H9 (cell line): ENCODE measurements around the gene OMD. TPM values are rescaled to one million over a fixed set of nuclear protein-coding genes. Genes with fewer than 3 reads are reported as not detected.

ENCODE experiments used
- DNase-seq: peaks from one replicate; pipeline ENCODE4 v3.0.0-alpha.2; 2017
- H2AFZ ChIP-seq: one replicate; pipeline ENCODE4 v1.6.1; 2013; ENCODE audit warnings: mild to moderate bottlenecking, low read length, control low read depth, moderate library complexity
- H2AK5ac ChIP-seq: 2 replicates; pipeline ENCODE4 v1.6.1; 2013; ENCODE audit warnings: low read length, control low read depth, mixed read lengths; ENCODE audit not compliant: insufficient read length
- H2BK120ac ChIP-seq: one replicate; pipeline ENCODE4 v1.6.1; 2013; ENCODE audit warnings: low read depth, mild to moderate bottlenecking, low read length, control low read depth, inconsistent platforms; ENCODE audit not compliant: poor library complexity, severe bottlenecking
- H2BK12ac ChIP-seq: 2 replicates; pipeline ENCODE4 v1.6.1; 2013; ENCODE audit warnings: low read length, control low read depth, mixed read lengths, low read depth; ENCODE audit not compliant: insufficient read length
- H2BK15ac ChIP-seq: 2 replicates; pipeline ENCODE4 v1.6.1; 2013; ENCODE audit warnings: low read depth, low read length, control low read depth
- H2BK20ac ChIP-seq: one replicate; pipeline ENCODE4 v1.6.1; 2013; ENCODE audit warnings: low read depth, mild to moderate bottlenecking, low read length, control low read depth, inconsistent platforms; ENCODE audit not compliant: poor library complexity, severe bottlenecking
- H2BK5ac ChIP-seq: 2 replicates; pipeline ENCODE4 v1.6.1; 2013; ENCODE audit warnings: low read length, control low read depth, mixed read lengths; ENCODE audit not compliant: insufficient read length
- H3K14ac ChIP-seq: 2 replicates; pipeline ENCODE4 v1.6.1; 2013; ENCODE audit warnings: low read length, control low read depth; ENCODE audit not compliant: insufficient read depth
- H3K18ac ChIP-seq: 2 replicates; pipeline ENCODE4 v1.6.1; 2013; ENCODE audit warnings: low read depth, mild to moderate bottlenecking, mixed read lengths, low read length, control low read depth; ENCODE audit not compliant: insufficient read length
- H3K23ac ChIP-seq: 2 replicates; pipeline ENCODE4 v1.6.1; 2013; ENCODE audit warnings: low read length, control low read depth, mixed read lengths, low read depth; ENCODE audit not compliant: insufficient read length
- H3K23me2 ChIP-seq: 2 replicates; pipeline ENCODE4 v1.6.1; 2013; ENCODE audit warnings: low read depth, mild to moderate bottlenecking, mixed read lengths, low read length, control low read depth; ENCODE audit not compliant: insufficient read length, poor library complexity, severe bottlenecking
- H3K27ac ChIP-seq: 2 replicates; pipeline ENCODE4 v1.5.1; 2013; ENCODE audit warnings: low read length, control low read depth, mixed read lengths, low read depth; ENCODE audit not compliant: insufficient read length
- H3K27me3 ChIP-seq: 2 replicates; pipeline ENCODE4 v1.6.1; 2013; ENCODE audit warnings: low read length, control low read depth, inconsistent platforms; ENCODE audit not compliant: insufficient read depth
- H3K4ac ChIP-seq: 2 replicates; pipeline ENCODE4 v1.6.1; 2013; ENCODE audit warnings: low read depth, mild to moderate bottlenecking, control low read depth, inconsistent platforms, low read length, moderate library complexity
- H3K4me1 ChIP-seq: 2 replicates; pipeline ENCODE4 v1.6.1; 2013; ENCODE audit warnings: low read length, control low read depth, inconsistent platforms; ENCODE audit not compliant: insufficient read depth
- H3K4me2 ChIP-seq: 2 replicates; pipeline ENCODE4 v1.6.1; 2013; ENCODE audit warnings: low read length, control low read depth, mixed read lengths; ENCODE audit not compliant: insufficient read length, insufficient read depth
- H3K56ac ChIP-seq: 2 replicates; pipeline ENCODE4 v1.6.1; 2013; ENCODE audit warnings: low read depth, mild to moderate bottlenecking, mixed read lengths, low read length, control low read depth; ENCODE audit not compliant: insufficient read length
- H3K79me1 ChIP-seq: 2 replicates; pipeline ENCODE4 v1.6.1; 2013; ENCODE audit warnings: low read depth, mild to moderate bottlenecking, moderate library complexity, low read length, control low read depth, inconsistent platforms; ENCODE audit not compliant: insufficient read depth, poor library complexity, severe bottlenecking
- H3K79me2 ChIP-seq: 2 replicates; pipeline ENCODE4 v1.6.1; 2013; ENCODE audit warnings: low read length, control low read depth, inconsistent platforms; ENCODE audit not compliant: insufficient read depth
- H3K9ac ChIP-seq: 2 replicates; pipeline ENCODE4 v1.6.1; 2013; ENCODE audit warnings: low read length, control low read depth, mixed read lengths; ENCODE audit not compliant: insufficient read length; ENCODE audit errors: extremely low read depth
- H3K9me3 ChIP-seq: one replicate; pipeline ENCODE4 v1.6.1; 2013; ENCODE audit warnings: low read depth, low read length, inconsistent platforms; ENCODE audit not compliant: control insufficient read depth
- H3T11ph ChIP-seq: one replicate; pipeline ENCODE4 v1.6.1; 2013; ENCODE audit warnings: mild to moderate bottlenecking, low read length, control low read depth, inconsistent platforms
- H4K20me1 ChIP-seq: one replicate; pipeline ENCODE4 v1.6.1; 2013; ENCODE audit not compliant: control insufficient read depth, insufficient read length, insufficient read depth
- H4K5ac ChIP-seq: 2 replicates; pipeline ENCODE4 v1.6.1; 2013; ENCODE audit warnings: low read depth, mild to moderate bottlenecking, mixed read lengths, low read length, control low read depth; ENCODE audit not compliant: insufficient read length
- H4K8ac ChIP-seq: replicated peaks from 2 replicates; pipeline ENCODE4 v1.6.1; 2013; ENCODE audit warnings: low read length, control low read depth, mixed read lengths, low read depth; ENCODE audit not compliant: insufficient read length
- H4K91ac ChIP-seq: 2 replicates; pipeline ENCODE4 v1.6.1; 2013; ENCODE audit warnings: low read depth, mild to moderate bottlenecking, moderate library complexity, mixed read lengths, low read length, control low read depth; ENCODE audit not compliant: insufficient read length
- H3K27ac Mint-ChIP-seq, 3 experiments: 2 replicates in 2 of 3; 3 replicates in 1 of 3; pipeline ENCODE4 v1.8.0; 2020 to 2021; ENCODE audit warnings: mixed read lengths in 3 of 3, mild to moderate bottlenecking in 1 of 3, moderate library complexity in 1 of 3
- H3K27me3 Mint-ChIP-seq: 2 replicates; pipeline ENCODE4 v1.8.0; 2021; ENCODE audit warnings: low read depth, mild to moderate bottlenecking, moderate library complexity, mixed read lengths
- H3K36me3 Mint-ChIP-seq, 3 experiments: 2 replicates in 2 of 3; 3 replicates in 1 of 3; pipeline ENCODE4 v1.8.0; 2020 to 2021; ENCODE audit warnings: low read depth in 3 of 3, mixed read lengths in 3 of 3; ENCODE audit not compliant: insufficient read depth in 1 of 3
- H3K4me1 Mint-ChIP-seq, 2 experiments: 2 replicates each; pipeline ENCODE4 v1.8.0; 2020; ENCODE audit warnings: mixed read lengths in 2 of 2
- H3K4me3 Mint-ChIP-seq, 2 experiments: 2 replicates in 1 of 2; 3 replicates in 1 of 2; pipeline ENCODE4 v1.8.0; 2020 to 2021; ENCODE audit warnings: mild to moderate bottlenecking in 2 of 2, mixed read lengths in 2 of 2, moderate library complexity in 1 of 2
- H3K9me3 Mint-ChIP-seq, 2 experiments: 2 replicates in 1 of 2; 3 replicates in 1 of 2; pipeline ENCODE4 v1.8.0; 2020; ENCODE audit warnings: mild to moderate bottlenecking in 2 of 2, mixed read lengths in 2 of 2, moderate library complexity in 1 of 2
- CTCF ChIP-seq: fragments of 200-600 bp; sonication (generic); conservative IDR thresholded peaks from 3 replicates; pipeline ENCODE4 v1.8.0; 2021; ENCODE audit warnings: antibody characterized with exemption, mild to moderate bottlenecking
- WGBS: extraction: QIAGEN DNeasy Blood & Tissue Kit; methylation state at CpG from one replicate; pipeline ENCODE4 v1.1.7; 2013; ENCODE audit warnings: missing lambda C conversion rate, low lambda C conversion rate, mixed read lengths; ENCODE audit not compliant: insufficient read length; ENCODE audit errors: extremely low coverage; 5-methylcytosine and 5-hydroxymethylcytosine counted together
- total RNA-seq: library from RNA; stranded (reverse); gene quantifications from 2 replicates; pipeline ENCODE4 v1.2.1, GENCODE V29; 2021

Gene OMD
- total RNA-seq, 1 experiment from 2014 or later, result not detected

- no CpG with 5 or more reads among the region's 5 CpGs for WGBS
- no peak overlapping the region for H3K27ac Mint-ChIP-seq
These were observed 2.4 kb upstream of the OMD start for GRCh38 chr9:92426501-92427145.

More at GRCh38 chr9:92426501-92427145, 2.4 kb upstream of the OMD start:
- Histone ChIP-seq H2AK5ac (no peak overlapping the region), H3K18ac (no peak overlapping the region), H3K27me3 (no peaks in the 10 kb centered on the region), H2BK120ac (no peak overlapping the region), H3K79me2 (no peaks in the 10 kb centered on the region), H2BK5ac (no peak overlapping the region), H2BK15ac (no peak overlapping the region), H4K20me1 (no peaks in the 10 kb centered on the region), H4K91ac (no peak overlapping the region), H3K27ac (no peak overlapping the region), H2AFZ (no peak overlapping the region), H3K4me2 (no peak overlapping the region), H3K23ac (no peak overlapping the region), H4K8ac (no peak overlapping the region), H3K4ac (no peak overlapping the region), H3K9me3 (no peaks in the 10 kb centered on the region), H3K4me1 (no peaks in the 10 kb centered on the region), H3K56ac (no peak overlapping the region), H3T11ph (no peak overlapping the region), H2BK12ac (no peak overlapping the region), H3K79me1 (no peaks in the 10 kb centered on the region), H3K23me2 (no peaks in the 10 kb centered on the region), H4K5ac (no peak overlapping the region), H3K14ac (no peak overlapping the region), H2BK20ac (no peak overlapping the region), H3K9ac (no peak overlapping the region)
- no peak for DNase-seq
- H3K27me3 Mint-ChIP-seq, result no peaks in the 10 kb centered on the region
- H3K4me1 Mint-ChIP-seq, result no peaks in the 10 kb centered on the region
- H3K36me3 Mint-ChIP-seq, result no peaks in the 10 kb centered on the region
- H3K4me3 Mint-ChIP-seq, result no peak overlapping the region
- TF ChIP-seq CTCF, result no peak
- no peaks in the 10 kb centered on the region for H3K9me3 Mint-ChIP-seq
